Neuron (in vitro differentiated cells): ENCODE measurements around the gene YWHAQ.

Experiments
- H2AFZ ChIP-seq: one replicate; pipeline ENCODE4 v1.6.1; 2013; ENCODE audit warnings: low read depth, mild to moderate bottlenecking, inconsistent platforms, low read length, moderate library complexity
- H3K27me3 ChIP-seq: one replicate; pipeline ENCODE4 v1.6.1; 2013; ENCODE audit warnings: low read length; ENCODE audit not compliant: insufficient read depth
- H3K36me3 ChIP-seq: one replicate; pipeline ENCODE4 v1.6.1; 2013; ENCODE audit warnings: low read length; ENCODE audit not compliant: insufficient read depth
- H3K4me1 ChIP-seq: one replicate; pipeline ENCODE4 v1.6.1; 2013; ENCODE audit warnings: low read length; ENCODE audit not compliant: insufficient read depth
- H3K4me3 ChIP-seq: 2 replicates; pipeline ENCODE4 v1.5.1; 2013; ENCODE audit warnings: mild to moderate bottlenecking, low read length, moderate library complexity
- H3K9me3 ChIP-seq: one replicate; pipeline ENCODE4 v1.6.1; 2013; ENCODE audit warnings: low read length

Gene YWHAQ

DNA sequence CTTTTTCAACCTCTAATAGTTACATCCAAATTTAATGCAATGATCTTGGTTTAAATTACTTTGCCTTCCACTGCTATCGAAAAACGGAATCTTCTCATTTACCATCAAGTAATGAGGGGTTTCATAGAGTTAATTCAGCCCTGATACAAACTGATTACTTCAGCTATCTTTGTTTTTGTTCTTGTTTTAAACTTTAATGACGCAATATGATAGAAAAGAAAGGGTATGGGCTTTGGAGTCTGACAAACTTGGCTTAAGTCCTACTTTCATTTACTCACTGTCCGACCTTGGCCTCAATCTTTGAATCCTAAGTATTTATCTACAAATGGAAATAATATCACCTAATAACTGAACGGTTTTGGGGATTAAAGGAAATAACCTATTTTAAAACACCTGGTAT is 91.3 kb downstream of the YWHAQ start:
- Histone ChIP-seq H3K4me3 (no peak overlapping the region), H2AFZ (no peak overlapping the region), H3K4me1 (no peaks in the 10 kb centered on the region), H3K36me3 (peaks cover 14% of the 10 kb centered on the region), H3K9me3 (no peaks in the 10 kb centered on the region), H3K27me3 (no peaks in the 10 kb centered on the region)

DNA sequence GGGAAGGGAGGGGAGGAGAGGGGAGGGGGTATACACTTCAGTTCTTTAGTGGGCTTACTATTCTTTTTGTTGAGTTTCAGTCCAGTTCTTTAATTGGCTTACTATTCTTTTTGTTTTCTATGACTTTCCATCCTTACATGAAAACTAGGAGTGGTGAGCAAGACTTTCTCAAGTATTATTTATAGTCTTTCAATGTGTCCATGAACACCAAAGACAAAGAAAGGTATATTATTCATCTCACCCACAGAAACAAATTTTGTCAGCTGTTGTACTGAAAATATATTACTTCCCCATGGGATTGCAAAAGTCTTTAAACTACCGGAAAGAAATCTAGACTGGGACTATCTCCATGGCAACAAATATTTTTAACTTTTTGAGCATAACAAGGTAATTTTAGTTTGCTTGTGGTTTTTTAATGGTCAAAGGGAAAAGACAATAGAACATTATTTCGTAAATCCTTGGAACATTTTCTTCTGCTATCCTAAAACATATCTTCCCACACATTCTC is 92.7 kb downstream of the YWHAQ start:
- Histone ChIP-seq H3K27me3 (no peaks in the 10 kb centered on the region), H2AFZ (no peak overlapping the region), H3K36me3 (peaks cover 18% of the 10 kb centered on the region), H3K9me3 (no peaks in the 10 kb centered on the region), H3K4me3 (no peak overlapping the region), H3K4me1 (no peaks in the 10 kb centered on the region)

DNA sequence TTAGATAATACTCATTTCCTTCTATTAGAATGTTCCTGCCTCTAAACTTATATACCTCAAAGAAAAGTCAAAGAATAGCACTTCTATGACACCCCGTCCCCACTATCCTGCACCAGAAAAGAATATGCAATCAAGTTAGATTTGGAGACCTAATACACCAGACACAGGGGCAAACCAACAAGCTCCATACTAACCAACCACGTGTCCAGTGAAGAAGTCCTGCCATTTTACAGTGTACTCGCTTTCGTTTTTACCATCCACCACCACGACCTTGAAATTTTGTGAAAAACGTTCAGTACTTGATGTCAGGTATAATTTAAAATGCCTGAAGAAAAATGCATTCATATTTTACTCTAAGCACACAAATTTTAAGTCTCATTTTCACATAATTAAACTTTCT is 94.3 kb downstream of the YWHAQ start:
- Histone ChIP-seq H3K9me3 (no peaks in the 10 kb centered on the region), H3K36me3 (peaks cover 20% of the 10 kb centered on the region), H3K4me1 (no peaks in the 10 kb centered on the region), H3K4me3 (no peak overlapping the region), H2AFZ (no peak overlapping the region), H3K27me3 (no peaks in the 10 kb centered on the region)

DNA sequence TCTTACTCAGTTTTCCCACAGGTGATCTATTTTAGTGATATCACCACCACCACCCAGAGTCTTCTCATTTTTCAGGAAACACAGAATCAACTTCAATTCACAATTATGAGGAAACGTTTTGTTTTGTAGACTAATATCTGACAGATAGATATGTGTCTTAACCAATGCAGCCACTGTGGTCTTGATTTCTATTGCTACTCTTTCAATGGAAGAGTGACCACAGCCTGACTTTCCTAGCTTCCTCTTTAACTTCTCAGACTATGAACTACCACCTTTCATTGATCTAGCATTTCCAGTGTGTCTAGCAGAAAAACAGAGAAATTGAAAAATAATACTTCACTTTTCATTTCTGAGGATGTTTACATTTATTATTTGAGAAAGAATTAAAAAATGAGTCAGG is 95.6 kb downstream of the YWHAQ start:
- H3K36me3 ChIP-seq: peaks cover 18% of the 10 kb centered on the region
- H3K4me3 ChIP-seq: no peak overlapping the region
- no peak overlapping the region for H2AFZ ChIP-seq
- H3K9me3 ChIP-seq: no peaks in the 10 kb centered on the region
- H3K4me1 ChIP-seq: no peaks in the 10 kb centered on the region
- no peaks in the 10 kb centered on the region for H3K27me3 ChIP-seq
